Hematopoietic multipotent progenitor cell treated with erythropoietin and hydrocortisone succinate and interleukin-3 and kit ligand, for 4 days (in vitro differentiated cells): ENCODE measurements around the gene IGDCC3.

Experiments used
- DNase-seq: peaks from one replicate; pipeline ENCODE4 v3.0.0-alpha.2; 2015

The IGDCC3 gene

DNA sequence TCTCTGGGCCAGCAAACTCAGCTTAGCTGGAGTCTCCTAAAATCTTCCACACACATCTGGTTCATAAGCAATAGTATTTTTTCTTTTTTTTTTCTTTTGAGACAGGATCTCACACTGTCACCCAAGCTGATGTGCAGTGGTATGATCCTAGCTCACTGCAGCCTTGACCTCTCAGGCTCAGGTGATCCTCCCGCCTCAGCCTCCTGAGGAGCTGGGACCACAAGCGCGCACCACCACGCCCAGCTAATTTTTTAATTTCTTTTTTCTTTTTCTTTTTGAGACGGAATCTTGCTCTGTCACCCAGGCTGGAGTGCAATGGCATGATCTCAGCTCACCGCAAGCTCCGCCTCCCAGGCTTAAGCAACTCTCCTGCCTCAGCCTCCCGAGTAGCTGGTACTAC is 39.0 kb downstream of the IGDCC3 start:
- no peak for DNase-seq

DNA sequence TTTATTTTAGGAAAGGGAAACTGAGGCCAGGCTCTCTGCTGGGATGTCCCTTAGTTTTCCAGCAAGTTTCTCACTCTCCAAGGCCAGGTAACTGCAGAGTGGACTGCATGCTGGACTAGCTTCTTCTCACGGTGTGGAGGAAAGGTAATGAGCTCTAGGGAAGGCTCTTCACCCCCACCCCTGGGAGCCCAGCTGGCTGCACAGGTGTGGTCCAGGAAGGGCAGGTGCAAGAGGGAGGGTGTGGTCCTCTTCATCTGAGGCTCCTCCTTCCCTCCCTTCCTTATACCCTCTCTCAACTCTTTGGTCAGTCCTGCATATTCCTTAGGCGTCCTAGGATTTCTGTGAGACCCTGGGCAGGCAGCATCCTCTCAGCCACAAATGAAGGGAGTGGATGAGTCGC is 39.4 kb downstream of the IGDCC3 start:
- no peak for DNase-seq

DNA sequence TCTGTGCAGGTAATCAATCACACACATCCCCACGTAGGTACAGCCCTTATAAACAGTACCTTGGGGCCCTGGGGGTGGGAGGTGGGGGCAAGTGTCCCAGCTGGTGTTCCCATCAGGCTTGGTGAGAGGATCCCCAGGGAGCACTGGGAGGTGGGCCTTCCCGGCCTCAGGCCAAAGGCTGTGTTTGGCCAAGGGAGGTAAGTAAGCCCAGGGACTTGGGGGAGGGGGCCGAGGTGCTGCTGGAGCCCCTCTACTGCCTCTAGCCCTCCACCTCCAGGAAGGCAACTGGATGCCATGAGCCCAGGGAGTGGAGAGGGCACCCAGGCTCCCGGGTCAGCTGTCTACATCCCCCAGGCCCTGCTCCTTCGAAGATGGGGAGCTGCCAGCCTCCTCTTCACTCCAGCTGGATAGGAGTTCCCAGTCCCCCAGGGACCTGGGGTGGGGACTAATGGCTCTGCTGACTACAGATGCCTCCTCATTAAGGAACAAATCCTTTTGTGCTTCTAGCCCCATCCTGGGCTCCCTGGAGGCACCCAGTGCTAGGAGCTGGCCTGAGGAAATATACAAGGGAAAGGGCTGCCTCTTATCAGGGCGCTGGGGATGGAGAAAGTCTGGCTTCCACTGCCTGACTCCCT is 40.2 kb downstream of the IGDCC3 start:
- no peak for DNase-seq

DNA sequence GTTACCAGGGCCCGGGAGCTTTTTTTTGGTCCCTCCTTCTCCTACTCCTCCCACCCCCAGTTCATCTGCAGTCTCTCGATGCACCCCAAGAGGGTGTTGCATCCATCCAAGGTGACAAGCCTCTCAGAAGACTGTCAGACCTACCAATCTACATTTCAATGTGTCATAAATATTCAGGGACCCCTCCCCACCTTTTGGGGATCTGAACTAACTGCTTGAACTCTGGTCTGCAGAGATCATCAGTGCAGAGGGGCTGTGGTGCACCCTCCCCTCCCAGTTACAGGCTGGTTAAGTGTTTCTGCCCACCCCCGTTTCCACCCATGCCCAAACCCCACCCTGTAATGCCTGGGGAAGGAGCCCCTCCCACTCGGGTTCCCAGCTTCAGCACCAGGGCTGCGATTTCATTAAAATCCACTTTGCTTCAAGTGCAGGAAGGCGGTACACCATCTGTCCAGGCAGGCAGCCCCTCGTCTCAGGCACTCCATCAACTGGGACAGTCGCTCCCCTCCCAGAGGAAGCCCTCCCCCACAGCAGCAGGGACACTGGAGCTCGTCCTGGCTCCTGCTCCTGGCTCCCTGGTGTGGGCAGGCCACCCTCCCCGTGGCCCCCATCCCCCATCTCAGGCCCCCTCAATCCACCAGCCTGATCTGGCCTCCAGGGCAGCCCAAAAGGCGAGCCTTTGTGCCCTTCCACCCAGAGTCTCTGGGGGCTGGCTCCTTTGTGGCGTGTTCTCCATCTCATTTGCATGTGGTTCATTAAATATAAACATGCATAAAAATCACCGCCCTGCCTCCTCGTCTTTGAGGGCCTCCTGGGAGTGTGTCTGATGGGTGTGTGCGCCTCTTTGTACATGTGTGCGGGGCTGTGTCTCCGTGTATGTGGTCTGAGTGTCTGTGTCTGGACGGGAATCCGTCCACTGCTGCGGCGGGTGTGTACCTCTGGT is 41.0 kb downstream of the IGDCC3 start:
- no peak for DNase-seq

DNA sequence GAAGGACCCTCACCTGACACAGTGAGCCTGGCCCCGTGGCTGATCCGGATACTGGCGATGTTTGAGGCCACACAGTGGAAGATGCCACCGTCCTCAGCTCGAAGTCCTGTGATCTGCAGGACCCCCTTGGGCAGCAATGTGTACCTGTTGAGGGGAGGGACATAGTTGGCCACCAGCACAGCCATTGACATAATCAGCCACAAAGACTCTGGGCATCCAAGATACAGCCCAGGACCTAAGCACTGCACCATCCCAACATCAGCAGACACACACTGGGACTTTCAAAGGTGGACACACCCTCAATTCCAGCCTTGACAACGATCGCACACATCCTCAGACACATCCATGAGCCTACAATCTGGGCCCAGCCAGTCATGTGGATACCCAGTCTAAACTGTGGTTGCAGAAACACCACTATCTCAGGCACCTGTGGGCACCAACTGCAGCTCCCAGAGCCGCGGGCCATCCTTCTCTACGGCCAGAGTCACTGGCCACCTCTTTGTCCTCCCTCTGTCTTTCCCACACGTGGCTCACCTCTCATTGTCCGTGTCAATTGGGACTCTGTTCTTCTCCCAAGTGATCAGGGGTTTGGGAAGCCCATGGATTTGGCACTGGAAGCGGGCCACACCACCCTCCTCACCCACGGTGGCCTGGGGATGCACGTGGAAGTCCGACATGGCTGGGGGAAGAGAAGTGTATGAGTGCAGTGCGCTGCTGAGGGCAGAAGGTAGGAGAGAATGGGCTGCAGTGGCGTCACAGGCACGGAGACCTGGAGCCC is 42.3 kb downstream of the IGDCC3 start:
- no peak for DNase-seq

DNA sequence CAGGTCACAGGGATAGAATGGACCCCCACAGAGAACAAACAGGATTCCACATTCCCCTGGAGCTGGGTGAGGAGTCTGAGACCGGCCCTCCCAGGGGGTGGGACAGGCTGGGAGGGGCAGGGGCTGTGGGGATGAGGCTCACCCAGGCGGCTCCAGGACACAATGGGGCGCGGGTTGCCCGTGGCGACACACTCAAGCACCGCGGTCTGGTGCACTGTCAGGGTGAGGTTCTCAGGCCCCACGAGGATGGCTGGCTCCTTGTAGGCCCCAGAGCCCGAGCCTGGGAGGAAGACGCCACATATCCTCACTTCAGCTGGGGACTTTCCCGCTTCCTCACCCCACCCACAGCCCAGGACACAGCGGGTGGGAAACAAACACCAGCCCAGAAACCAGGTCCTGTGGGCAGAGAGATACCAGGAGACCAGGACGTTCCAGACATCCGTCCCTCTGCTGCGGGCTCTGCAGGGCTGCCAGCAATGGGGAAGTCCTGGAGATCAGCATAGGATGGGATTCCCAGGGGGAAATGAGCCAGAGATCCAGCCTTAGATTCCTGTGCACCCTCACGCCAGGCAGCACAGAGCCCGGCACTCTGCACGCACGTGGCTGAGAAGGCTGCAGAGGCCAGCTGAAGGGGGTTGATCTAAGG is 43.1 kb downstream of the IGDCC3 start:
- DNase-seq, result no peak

DNA sequence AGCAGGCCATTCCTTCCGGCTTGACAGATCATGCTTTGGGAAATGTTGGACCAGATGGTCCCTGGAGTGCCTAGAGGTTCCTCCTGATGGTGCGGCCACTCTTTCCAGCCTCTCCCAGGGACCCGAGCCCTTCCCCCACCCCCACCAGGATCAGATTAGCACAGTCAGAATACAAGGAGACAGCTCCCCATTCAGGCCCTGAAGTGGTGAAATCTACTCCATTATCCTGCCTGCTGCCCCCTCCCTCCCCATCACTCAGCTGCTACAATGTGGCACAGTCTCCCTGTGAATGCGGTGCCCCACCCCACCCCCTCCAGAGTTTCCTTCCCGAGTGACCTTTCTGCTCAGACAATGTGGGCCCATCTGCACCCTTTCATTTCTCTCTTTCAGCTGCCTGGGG is 43.9 kb downstream of the IGDCC3 start:
- DNase-seq, result no peak

DNA sequence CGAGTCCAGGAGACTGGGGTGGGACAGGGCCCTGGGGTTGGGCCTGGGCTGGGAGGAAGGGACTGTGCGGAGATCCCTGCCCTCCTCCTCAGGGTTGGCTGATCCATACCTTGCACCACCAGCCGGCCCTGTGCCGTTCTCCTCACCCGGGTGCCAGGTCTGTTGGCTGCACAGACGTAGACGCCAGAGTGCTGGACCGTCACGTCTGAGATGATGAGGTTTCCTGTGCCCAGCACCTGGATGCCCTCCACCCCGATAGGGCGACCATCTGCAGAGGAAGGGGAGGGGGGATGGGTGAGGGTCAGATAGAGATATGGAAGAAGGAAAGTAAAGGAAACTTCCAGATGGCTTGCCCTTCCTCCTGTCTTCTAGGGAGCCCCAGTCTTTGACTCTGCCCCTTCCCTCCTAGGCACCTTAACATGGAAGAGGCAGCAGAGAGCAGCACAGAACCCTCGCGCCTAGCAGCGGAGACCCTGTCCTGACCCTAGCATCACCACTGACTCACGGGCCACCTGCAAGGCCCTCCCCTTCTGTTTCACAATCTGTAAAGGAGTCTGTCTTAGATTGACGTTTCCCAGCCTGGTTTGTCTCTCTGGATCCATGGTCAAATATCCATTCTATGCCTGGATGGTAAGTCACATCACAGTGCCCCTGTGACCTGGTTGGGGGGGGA is 44.5 kb downstream of the IGDCC3 start:
- no peak for DNase-seq

DNA sequence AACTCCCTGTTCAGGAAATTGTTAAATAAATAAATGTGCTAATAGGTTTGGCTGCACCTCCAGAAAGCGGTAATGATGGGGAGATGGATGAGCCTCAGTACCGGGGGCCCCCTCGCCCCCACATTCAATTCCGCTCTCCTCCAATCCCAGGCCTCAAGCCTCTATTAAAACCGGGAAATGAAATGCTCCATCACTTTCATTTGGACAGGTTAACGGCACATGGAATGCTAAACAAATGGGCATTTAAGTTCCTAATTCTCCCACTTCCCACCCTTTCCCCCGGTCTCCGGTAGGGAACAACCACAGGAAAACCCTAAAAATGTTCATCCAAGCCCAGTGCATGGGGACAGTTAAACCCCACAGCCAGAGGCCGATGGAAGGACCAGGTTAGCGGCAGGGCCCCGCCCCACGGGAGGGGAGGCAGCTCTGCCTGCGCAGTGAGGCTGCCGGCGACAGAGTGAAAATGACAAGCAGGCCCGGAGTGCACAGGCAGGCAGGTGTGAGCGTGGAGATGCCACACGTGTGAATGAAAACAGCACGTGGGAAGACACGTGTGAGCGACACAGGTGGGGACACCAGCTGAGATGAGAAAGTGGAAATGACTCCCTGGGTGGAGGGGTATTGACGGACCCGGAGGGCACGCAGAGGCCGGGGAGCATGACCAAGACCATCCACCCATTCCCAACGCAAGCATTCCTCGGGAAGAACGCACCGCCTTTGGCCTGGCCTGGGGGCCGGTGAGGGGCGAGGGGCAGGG is 45.2 kb downstream of the IGDCC3 start:
- DNase-seq, result no peak

DNA sequence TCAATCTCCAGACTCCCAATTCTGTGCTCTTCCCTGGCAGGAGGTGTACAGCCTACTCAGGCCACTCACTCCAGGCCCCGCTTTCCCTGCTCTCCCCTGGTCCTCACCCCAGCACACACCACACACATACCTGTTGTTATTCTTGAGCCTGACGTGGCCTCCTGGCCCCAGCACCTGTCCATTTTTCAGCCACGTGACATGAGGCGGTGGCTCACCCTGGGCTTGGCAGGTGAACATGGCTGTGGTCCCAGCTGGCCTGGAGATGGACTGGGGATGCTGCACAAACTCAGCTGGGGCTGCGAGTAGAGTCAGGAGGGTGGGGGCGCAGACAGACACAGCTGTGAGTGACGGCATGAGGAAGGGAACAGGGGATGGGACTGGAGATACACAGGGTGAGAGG is 46.0 kb downstream of the IGDCC3 start:
- DNase-seq, result no peak

DNA sequence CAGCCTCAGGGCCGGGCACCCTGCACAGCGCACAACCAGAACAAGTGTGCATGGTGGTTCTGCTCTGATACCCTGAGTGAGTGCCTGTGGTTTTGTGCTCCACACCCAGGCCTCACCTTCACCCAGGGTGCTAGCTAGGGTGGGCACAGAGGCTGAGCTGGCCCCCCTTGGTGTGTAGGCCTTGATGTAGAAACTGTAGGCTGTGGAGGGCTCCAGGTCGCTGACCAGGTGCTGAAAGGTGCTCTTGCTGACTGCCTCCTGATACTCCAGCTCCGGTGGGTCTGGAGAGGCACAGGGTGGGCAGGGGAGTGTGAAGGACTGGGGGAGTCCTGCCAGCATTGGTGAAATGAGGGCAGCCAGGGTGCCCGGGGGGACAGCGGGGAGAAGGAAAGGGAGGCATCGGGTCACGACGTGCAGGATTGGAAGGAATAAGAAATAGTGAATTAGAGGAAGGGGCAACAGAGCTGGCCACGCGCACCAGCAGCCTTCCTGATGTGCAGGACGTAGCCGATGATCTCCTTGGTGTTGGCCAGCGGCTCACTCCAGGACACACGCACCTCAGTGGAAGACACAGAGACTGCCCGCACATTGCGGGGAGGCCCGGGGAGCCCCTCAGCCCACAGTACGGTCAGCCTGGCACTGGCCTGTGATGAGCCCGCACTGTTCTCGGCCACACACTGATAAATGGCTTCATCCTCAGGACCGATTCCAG is 46.7 kb downstream of the IGDCC3 start:
- DNase-seq, result no peak

DNA sequence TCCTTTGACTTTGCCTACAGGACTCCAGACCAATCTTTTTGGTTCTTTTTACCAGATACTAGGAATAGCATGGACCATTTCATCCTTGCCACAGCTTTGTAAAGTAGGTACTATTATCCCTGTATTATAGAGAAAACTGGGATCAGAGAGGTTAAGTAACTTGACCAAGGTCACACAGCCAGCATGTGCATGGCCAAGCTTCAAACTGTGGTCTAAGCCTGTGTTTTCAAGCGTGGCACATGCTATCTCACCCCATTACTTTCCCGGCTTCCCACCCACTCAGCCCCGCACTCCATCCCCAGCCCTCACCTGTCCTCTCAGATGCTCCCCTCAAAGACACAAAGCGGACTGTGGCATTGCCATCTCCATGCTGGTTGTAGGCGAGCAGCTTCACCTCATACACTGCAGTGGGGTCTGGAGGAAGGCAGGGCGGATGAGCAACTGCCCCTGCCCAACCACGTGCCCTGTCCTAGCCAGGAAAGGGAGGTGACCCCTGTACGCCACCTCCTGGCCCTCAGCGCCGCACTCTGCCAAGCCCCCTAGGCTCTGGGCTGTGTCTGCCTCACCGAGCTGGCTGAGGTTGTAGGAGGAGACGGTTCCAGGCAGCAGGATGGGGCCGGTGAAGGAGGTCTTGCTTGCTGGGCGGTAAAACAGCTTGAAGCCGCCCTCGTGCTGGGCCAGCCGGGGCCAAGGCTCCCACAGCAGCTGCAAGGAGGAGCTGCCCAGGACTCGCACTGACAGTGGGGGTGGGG is 47.6 kb downstream of the IGDCC3 start:
- no peak for DNase-seq

DNA sequence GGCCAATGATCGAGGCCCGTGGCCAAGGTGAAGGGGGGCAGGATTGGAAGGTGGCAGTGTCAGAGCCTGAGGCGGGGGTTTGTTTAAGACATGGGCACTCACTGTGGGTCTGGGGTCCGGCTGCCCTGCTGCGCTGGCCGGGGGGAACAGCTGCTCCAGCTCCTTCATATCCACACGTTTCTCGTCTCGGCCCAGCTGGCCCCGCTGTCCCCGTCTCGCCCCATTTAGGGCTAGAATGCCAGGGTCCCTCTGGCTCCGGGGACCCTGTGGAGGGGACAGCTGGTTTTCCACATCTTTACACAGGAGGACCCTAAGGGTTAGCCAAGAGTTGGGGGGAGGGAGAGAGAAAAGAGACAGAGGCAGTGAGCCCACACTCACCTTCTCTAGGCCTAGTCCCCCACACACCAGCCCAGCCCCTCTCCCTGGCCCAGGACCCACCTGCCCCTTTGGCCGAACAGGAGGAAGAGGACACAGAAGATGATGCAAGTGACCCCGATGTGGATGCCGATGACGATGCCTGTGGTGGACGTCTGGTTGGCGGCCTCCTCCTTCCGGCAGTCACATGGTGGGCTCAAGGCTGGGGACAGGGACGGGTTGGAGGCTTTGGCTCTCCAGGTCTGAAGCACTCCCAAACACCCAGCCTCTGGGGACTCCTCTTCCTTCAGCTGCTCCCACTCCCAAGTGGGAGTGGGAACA is 48.4 kb downstream of the IGDCC3 start:
- no peak for DNase-seq

DNA sequence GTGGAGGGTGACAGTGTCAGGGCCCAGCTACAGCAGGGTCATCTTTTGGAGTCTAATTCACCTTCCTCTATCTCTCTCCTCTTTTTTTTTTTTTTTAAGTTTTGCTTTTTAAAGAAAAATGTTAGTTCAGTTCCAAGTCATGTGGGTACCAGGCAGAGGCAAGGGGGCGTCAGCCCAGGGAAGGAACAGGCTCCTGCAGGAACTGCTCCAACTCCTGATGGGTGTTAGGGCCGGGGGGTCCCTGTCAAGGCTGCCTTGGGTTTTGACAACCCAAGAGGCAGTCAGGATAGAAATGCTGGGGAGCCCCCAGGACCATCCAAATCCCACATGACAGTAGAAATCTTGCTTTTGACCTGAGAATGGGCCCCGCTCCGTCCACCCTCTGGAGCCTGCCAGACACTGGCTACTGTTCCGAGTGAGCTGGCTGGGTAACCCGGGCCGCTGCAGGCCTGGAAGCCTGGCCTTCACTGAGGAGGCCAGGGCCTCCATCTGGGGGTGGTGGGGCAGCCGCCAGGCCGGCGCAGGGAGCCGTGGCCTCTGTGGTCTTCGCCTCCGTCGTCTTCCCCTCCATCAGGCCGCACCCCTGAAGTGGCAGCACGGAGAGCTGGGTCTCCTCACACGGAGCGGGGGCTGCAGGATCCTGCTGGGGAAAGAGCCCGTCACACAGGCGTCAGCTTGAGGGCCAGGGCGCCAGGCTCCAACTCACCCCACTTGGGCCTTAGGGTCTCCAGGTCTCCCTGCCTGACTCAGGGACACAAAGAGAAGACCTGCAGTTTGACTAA is 49.1 kb downstream of the IGDCC3 start:
- DNase-seq, result no peak

DNA sequence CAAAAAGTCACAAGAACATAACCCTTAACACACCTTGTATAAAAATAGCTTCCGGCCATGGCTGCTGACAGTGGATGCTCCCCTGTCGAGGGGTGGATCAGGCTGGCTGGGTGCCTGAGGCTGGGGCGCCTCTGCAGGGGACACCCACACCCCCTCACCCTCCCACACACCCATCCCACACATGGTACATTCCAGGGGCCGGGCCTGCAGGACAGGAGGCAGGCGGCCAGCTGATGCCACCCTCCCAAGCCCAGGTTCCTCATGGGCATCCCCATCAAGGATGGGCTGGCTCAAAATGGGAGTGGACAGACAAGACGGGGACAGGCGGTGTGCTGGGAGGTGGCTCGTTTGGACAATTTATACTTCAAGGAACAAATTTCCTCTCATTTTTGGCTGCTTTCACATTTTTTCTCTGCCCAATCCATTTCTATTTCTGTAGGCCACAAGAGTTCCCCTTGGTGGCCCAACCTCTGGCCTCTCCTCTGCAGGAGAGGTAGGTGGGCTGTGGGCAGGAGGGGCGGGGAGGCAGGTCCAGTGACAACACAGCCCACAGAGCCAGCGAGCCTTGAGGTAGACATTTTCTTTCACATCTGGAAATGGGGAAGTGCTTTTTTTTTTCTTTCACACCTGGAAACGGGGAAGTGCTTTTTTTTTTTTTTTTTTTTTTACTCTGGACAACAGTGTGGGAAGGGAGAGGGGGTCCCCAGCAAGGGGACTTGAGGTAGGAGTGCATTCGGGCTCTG is 50.0 kb downstream of the IGDCC3 start:
- DNase-seq, result no peak

DNA sequence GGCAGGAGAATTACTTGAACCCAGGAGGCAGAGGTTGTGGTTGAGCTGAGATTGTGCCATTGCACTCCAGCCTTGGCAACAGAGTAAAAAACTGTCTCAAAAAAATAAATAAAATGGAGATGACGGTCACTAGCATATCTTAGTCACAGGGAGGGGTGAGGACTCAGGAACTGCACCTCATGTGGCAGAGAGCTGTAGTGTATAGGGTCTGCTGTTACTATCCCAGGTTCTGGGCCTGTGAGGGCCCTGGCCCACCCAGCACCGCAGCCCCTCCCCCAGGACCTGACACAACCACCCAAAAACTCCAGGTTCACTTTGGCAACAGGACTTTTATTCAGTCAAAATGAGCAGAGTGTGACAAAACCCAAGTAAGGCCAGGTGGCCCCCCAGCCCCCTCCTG is 51.0 kb downstream of the IGDCC3 start:
- DNase-seq, result no peak

DNA sequence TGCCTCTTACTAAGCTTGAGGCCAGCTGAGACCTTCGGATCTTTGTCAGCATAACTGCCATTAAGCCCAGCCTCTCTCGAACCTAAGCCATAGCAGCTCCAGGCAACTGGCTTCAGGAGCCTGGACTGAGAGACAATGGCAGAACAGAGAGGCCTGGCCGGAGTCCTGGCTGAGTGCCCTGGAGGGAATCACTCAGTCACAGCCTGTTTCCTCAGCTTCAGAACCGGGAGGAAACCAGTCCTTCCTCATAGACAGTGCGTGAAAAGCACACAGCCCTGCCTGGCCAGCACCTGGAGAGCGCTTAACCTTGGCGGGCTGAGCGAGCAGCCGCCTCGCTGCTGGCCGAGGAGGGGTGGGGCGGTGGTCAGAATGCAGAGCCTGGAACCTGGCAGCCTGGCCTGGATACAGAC is 51.7 kb downstream of the IGDCC3 start:
- DNase-seq, result no peak

DNA sequence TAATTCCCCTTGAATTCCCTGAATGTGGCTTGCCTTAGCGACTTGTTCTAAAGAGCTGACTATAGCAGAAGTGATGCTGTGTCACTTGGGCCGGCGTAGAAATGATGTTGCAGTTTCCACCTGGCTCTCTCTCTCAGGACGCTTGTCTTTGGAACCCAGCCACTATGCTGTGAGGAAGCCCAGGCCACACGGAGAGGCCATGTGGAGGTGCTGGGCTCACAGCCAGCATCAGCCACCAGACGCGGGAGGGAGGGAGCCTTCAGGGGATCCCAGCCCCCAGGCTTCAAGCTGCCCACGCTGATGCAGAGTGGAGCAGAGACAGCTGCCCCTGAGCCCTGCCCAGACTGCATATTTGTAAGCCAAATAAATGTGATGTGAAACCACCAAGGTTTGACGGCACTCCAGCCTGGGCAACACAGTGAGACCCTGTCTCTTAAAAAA is 54.7 kb downstream of the IGDCC3 start:
- DNase-seq, result peak; percentile 83
